IPS-18c (cell line): ENCODE data around the gene TNIP1.

Experiments
- H3K4me3 ChIP-seq: 2 replicates; pipeline ENCODE4 v1.7.0; 2013; ENCODE audit warnings: low read depth, mild to moderate bottlenecking, low read length, moderate library complexity; ENCODE audit not compliant: insufficient read depth
- H3K9me3 ChIP-seq: one replicate; pipeline ENCODE4 v1.6.1; 2013; ENCODE audit warnings: mild to moderate bottlenecking, low read length, moderate library complexity; ENCODE audit not compliant: control insufficient read depth, insufficient read depth

Gene TNIP1

GRCh38 chr5:151058891-151059489 lies 21.8 kb downstream of the TNIP1 start:
- Histone ChIP-seq H3K9me3 (no peaks in the 10 kb centered on the region), H3K4me3 (no peak overlapping the region)

- Histone ChIP-seq H3K4me3 (no peak overlapping the region), H3K9me3 (no peaks in the 10 kb centered on the region)
These were observed 22.5 kb downstream of the TNIP1 start for GRCh38 chr5:151058301-151058700.

- no peak overlapping the region for H3K4me3 ChIP-seq
- no peaks in the 10 kb centered on the region for H3K9me3 ChIP-seq
These were observed 24.2 kb downstream of the TNIP1 start for GRCh38 chr5:151056379-151057325.

GRCh38 chr5:151055336-151055735 lies 25.5 kb downstream of the TNIP1 start:
- Histone ChIP-seq H3K4me3 (no peak overlapping the region), H3K9me3 (no peaks in the 10 kb centered on the region)

- Histone ChIP-seq H3K4me3 (no peak overlapping the region), H3K9me3 (no peaks in the 10 kb centered on the region)
These were observed 26.1 kb downstream of the TNIP1 start for GRCh38 chr5:151054709-151055108.

- Histone ChIP-seq H3K9me3 (no peaks in the 10 kb centered on the region), H3K4me3 (no peak overlapping the region)
These were observed 26.9 kb downstream of the TNIP1 start for GRCh38 chr5:151053796-151054462.

- H3K4me3 ChIP-seq: no peak overlapping the region
- H3K9me3 ChIP-seq: no peaks in the 10 kb centered on the region
These were observed 28.0 kb downstream of the TNIP1 start for GRCh38 chr5:151052836-151053235.

DNA sequence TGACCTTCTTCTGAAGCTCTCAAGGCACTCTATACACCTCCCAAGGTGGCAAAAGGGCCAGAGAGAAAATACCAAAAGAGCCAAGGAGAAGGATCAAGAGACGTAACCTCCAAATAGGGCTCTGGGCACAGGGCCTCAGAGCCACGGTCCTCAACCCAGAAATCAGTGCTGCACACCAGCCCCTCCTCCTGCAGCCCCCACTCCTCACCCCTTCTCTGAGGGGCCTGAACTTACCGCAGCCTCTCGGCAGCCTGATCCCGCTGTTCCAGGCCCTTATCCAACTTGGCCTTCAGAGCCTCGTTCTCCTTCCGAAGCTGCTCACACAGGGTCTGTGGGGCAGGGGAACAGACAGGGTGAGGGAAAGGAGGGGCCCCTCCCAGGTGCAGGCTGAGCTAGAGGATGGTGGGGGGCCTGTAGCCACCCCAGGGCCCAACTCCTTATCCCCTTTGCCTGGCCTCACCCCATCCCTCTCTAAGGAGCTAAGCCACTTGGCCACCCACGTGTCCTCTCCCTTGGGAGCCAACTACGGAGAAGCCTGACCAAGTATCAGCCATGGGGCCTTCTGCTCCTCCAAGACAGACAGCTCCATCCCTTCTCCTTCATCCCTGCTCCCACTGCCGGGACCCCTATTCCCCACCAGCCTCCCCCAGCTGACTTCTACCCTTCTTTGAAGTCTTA lies 28.8 kb downstream of the TNIP1 start:
- no peaks in the 10 kb centered on the region for H3K9me3 ChIP-seq
- no peak overlapping the region for H3K4me3 ChIP-seq

- Histone ChIP-seq H3K4me3 (no peak overlapping the region), H3K9me3 (no peaks in the 10 kb centered on the region)
These were observed 29.5 kb downstream of the TNIP1 start for GRCh38 chr5:151051066-151051930.

- H3K4me3 ChIP-seq: no peak overlapping the region
- H3K9me3 ChIP-seq: no peaks in the 10 kb centered on the region
These were observed 32.3 kb downstream of the TNIP1 start for GRCh38 chr5:151048526-151048925.

DNA sequence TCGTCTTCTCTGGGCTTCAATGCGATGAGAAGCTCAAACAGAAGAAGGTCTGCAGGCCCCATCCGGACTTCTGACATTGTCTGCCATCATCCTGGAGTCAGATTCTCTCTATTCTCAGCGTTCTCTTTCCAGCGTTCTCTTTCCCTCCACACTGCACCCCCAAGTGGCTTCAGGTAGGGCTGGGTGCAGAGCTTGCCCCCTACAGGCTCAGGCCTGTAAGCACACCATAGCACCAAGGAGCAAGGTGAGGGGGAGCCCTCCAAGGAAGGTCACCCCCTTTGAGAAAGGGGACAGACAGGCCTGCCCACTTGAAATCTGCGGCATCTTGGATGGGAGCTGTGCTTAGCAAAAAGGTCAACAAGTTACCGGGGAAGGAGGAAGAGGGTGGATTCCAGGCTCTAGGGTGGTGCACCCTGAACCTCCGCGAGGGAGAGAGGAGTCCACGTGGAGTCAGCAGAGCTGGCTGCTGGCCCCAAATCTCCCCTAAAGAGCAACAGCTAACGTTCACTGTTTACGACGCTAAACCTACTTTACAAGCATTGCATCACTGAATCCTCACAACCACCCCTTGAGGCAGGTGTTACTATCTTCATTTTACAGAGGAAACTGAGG lies 32.9 kb downstream of the TNIP1 start:
- H3K9me3 ChIP-seq: no peaks in the 10 kb centered on the region
- H3K4me3 ChIP-seq: no peak overlapping the region

DNA sequence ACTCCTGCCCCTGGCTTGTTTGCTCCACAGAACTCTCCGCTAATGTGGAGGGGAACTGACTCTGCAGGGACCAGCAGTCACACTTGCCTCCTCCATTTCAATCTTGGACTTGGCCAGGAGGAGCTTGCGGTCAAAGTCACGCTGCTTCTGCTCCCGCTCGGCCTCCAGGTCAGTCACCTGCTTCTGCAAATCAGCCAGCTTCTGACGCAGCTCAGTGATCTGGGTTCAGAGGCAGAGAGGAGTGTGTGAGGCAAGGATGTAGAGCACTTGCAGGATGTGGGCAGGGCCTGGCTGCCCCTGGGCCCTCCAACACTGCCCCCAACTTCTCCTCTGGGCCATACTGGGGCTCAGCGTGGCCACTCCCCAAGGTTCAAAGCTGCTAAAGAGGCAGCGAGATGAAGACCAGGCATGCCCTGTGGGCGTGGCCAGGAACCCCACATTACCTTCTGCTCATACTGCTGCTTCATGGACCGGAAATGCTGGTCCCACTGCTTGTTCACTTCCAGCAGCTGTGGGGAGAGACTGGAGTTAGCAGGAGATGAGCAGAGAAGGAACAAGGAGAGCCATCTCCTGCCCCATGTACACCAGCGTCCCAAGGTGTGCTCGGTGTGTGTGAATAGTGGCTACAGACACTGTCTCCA lies 38.3 kb downstream of the TNIP1 start:
- no peak overlapping the region for H3K4me3 ChIP-seq
- peaks cover 2% of the 10 kb centered on the region for H3K9me3 ChIP-seq

DNA sequence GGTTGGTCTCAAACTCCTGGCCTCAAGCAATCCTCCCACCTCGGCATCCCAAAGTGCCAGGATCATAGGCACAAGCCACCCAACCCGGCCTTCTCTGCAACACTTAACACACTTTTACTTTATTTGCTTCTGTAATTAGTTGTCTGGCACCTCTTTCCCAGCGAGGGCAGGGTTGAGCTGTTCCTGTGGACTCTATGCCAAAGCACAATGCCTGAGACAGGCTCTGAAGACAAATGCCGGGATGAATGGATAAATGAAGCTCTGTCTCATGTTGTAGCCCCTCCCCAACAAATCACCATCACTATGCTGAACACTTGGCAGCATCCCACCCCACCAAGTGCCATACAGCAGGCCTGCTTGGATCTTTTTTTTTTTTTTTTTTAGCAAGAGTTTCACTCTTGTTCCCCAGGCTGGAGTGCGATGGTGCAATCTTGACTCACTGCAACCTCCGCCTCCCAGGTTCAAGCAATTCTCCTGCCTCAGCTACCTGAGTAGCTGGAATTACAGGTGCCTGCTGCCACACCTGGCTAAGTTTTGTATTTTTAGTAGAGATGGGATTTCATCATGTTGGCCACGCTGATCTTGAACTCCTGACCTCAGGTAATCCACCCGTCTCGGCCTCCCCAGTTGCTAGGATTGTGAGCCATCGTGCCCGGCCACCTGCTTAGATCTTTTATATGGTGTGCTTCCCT lies 39.1 kb downstream of the TNIP1 start:
- H3K9me3 ChIP-seq: peaks cover 2% of the 10 kb centered on the region
- no peak overlapping the region for H3K4me3 ChIP-seq

DNA sequence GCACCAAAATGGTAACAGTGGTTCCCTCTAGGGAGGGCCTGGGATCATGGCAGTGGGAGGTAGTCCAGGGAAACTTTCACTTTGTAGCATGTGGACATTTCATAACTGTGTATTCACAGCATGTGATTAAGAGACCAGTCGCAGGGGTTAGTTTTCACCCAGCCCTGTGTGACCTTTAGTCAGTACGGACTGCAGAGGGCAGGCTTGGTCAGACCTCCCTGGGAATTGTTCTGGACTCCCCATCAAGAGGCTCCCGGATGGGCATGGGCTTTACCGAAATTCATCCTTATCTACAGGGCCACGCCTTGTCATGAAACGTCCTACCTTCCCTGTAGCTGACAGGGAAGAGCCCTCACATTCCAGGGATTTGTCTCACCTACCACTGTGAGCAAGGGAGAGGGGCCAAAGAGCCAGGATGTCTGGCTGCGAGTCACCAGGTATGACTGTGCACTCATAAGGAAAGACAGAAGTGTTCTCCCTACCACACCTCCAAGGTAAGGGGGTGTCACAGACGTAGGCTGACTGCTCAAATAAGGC lies 40.6 kb downstream of the TNIP1 start:
- peaks cover 2% of the 10 kb centered on the region for H3K9me3 ChIP-seq

GRCh38 chr5:151039665-151040064 lies 41.2 kb downstream of the TNIP1 start:
- Histone ChIP-seq H3K4me3 (no peak overlapping the region), H3K9me3 (peaks cover 2% of the 10 kb centered on the region)

More for the DNA sequence above, 40.6 kb downstream of the TNIP1 start:
- no peak overlapping the region for H3K4me3 ChIP-seq
